HCT116 (cell line): Measurements from ENCODE around the gene MAML1. TPM values are rescaled to one million over a fixed set of nuclear protein-coding genes. Genes with fewer than 3 reads are reported as not detected.

Experiments used
- ATAC-seq: fragments of 200-7000 bp; cut with Tn5 transposase; 2 replicates; pipeline ENCODE4 v1.9.1; 2020; ENCODE audit warnings: mild to moderate bottlenecking, moderate library complexity
- BruUV-seq: library from RNA; stranded (reverse); fragments of 400-500 nt; replicated peaks from 2 replicates; lab custom pipeline; 2021; lab: Mats Ljungman, UMichigan
- CTCF ChIA-PET: fragments of 300-600 bp; sonication (Branson Sonifier 250); formaldehyde crosslinking; loops from one replicate; lab custom pipeline; 2021; ENCODE audit warnings: antibody characterized with exemption; lab: Charles Lee
- POLR2A ChIA-PET: fragments of 300-600, 350-600 bp; sonication (Branson Sonifier 250); formaldehyde crosslinking; loops from one replicate; lab custom pipeline; 2021; ENCODE audit warnings: antibody characterized with exemption; lab: Charles Lee
- RAD21 ChIA-PET, 2 experiments: fragments of 300-600 bp; sonication (Branson Sonifier 250); formaldehyde crosslinking; loops; one replicate each; lab custom pipeline; 2023; ENCODE audit warnings: low total read pairs in 2 of 2; ENCODE audit not compliant: uncharacterized antibody in 2 of 2, unreplicated experiment in 2 of 2, low non-redundant PET in 1 of 2; lab: Charles Lee
- DNase-seq: peaks from one replicate; pipeline ENCODE4 v3.0.0-alpha.2; 2010; ENCODE audit warnings: low read depth, low spot score
- H2AFZ ChIP-seq: fragments of 200-600 bp; shearing (Covaris generic), sonication (generic); 2 replicates; pipeline ENCODE4 v1.6.1; 2017; ENCODE audit warnings: low read depth, mixed run types, mixed read lengths, antibody characterized with exemption, low read length; ENCODE audit not compliant: poor library complexity, severe bottlenecking
- H3K27ac ChIP-seq: 2 replicates; pipeline ENCODE4 v1.5.1; 2012; ENCODE audit warnings: low read depth, low read length
- H3K27me3 ChIP-seq: fragments of 200-600 bp; sonication (generic); 2 replicates; pipeline ENCODE4 v1.6.1; 2016; ENCODE audit warnings: mixed run types, low read length, mixed read lengths; ENCODE audit not compliant: insufficient read depth
- H3K36me3 ChIP-seq, 2 experiments: fragments of 200-500 bp in 1 of 2; fragments of 200-600 bp in 1 of 2; sonication (Bioruptor generic) in 1 of 2; sonication (generic) in 1 of 2; 2 replicates each; pipeline versions ENCODE4 v1.5.1 to v1.6.1; 2014 to 2016; ENCODE audit warnings: low read length in 2 of 2, inconsistent platforms in 1 of 2, mixed read lengths in 1 of 2, mixed run types in 1 of 2; ENCODE audit not compliant: insufficient read depth in 2 of 2, control insufficient read depth in 1 of 2
- H3K4me1 ChIP-seq, 2 experiments: fragments of 200-600 bp in 1 of 2; sonication (generic) in 1 of 2; 2 replicates each; pipeline versions ENCODE4 v1.5.1 to v1.6.1; 2012 to 2017; ENCODE audit warnings: low read length in 2 of 2, inconsistent platforms in 1 of 2, mild to moderate bottlenecking in 1 of 2, mixed read lengths in 1 of 2, mixed run types in 1 of 2, moderate library complexity in 1 of 2; ENCODE audit not compliant: insufficient read depth in 2 of 2, control insufficient read depth in 1 of 2
- H3K4me2 ChIP-seq: fragments of 200-600 bp; sonication (generic); 2 replicates; pipeline ENCODE4 v1.6.1; 2017; ENCODE audit warnings: mixed run types, low read length, mixed read lengths
- H3K4me3 ChIP-seq, 2 experiments: fragments of 200-600 bp in 1 of 2; sonication (generic) in 1 of 2; replicated peaks in 1 of 2; 2 replicates each; pipeline ENCODE4 v1.5.1; 2011 to 2016; ENCODE audit warnings: low read length in 2 of 2, control low read depth in 1 of 2, low read depth in 1 of 2, mild to moderate bottlenecking in 1 of 2, mixed read lengths in 1 of 2, mixed run types in 1 of 2
- H3K79me2 ChIP-seq: fragments of 200-600 bp; sonication (generic); 2 replicates; pipeline ENCODE4 v1.6.1; 2017; ENCODE audit warnings: mild to moderate bottlenecking, mixed run types, low read length, moderate library complexity, mixed read lengths; ENCODE audit not compliant: insufficient read depth
- H3K9ac ChIP-seq: fragments of 200-600 bp; sonication (generic); 2 replicates; pipeline ENCODE4 v1.6.1; 2016; ENCODE audit warnings: low read length, mixed read lengths
- H3K9me2 ChIP-seq: fragments of 200-600 bp; sonication (generic), shearing (Covaris generic); 2 replicates; pipeline ENCODE4 v1.6.1; 2017; ENCODE audit warnings: mixed run types, mild to moderate bottlenecking, moderate library complexity; ENCODE audit not compliant: insufficient read depth
- H3K9me3 ChIP-seq, 2 experiments: fragments of 200-500 bp in 1 of 2; fragments of 200-600 bp in 1 of 2; sonication (Bioruptor generic) in 1 of 2; sonication (generic) in 1 of 2; 2 replicates each; pipeline ENCODE4 v1.6.1; 2014 to 2017; ENCODE audit warnings: low read length in 2 of 2, mixed read lengths in 2 of 2, inconsistent platforms in 1 of 2, low read depth in 1 of 2, mild to moderate bottlenecking in 1 of 2, mixed run types in 1 of 2, moderate library complexity in 1 of 2; ENCODE audit not compliant: control insufficient read depth in 1 of 2, insufficient read depth in 1 of 2
- H4K20me1 ChIP-seq: fragments of 200-600 bp; sonication (generic), shearing (Covaris generic); 2 replicates; pipeline ENCODE4 v1.6.1; 2017; ENCODE audit warnings: mixed run types, mild to moderate bottlenecking, moderate library complexity; ENCODE audit not compliant: insufficient read depth
- ATF3 ChIP-seq: IDR thresholded peaks from 2 replicates; pipeline ENCODE4 v1.6.1; 2012
- CBX3 ChIP-seq: IDR thresholded peaks from 2 replicates; pipeline ENCODE4 v1.6.1; 2012; ENCODE audit warnings: low read depth
- CEBPB ChIP-seq: IDR thresholded peaks from 2 replicates; pipeline ENCODE4 v1.6.1; 2012; ENCODE audit warnings: low read depth
- CTCF ChIP-seq, 3 experiments: fragments of 200-600 bp in 1 of 3; sonication (generic) in 1 of 3; IDR thresholded peaks in 2 of 3; conservative IDR thresholded peaks in 1 of 3; 2 replicates each; pipeline ENCODE4 v1.5.1; 2012 to 2017; ENCODE audit warnings: low read depth in 2 of 3, low read length in 2 of 3, antibody characterized with exemption in 1 of 3, borderline replicate concordance in 1 of 3, control low read depth in 1 of 3, mild to moderate bottlenecking in 1 of 3, mixed read lengths in 1 of 3, mixed run types in 1 of 3, moderate library complexity in 1 of 3; ENCODE audit not compliant: insufficient read depth in 1 of 3
- EGR1 ChIP-seq: IDR thresholded peaks from 2 replicates; pipeline ENCODE4 v1.6.1; 2012; ENCODE audit warnings: low read depth
- EZH2phosphoT487 ChIP-seq: fragments of 200-600 bp; IDR thresholded peaks from 2 replicates; pipeline ENCODE4 v1.6.1; 2018; ENCODE audit warnings: antibody characterized with exemption, borderline replicate concordance
- FOSL1 ChIP-seq: IDR thresholded peaks from 2 replicates; pipeline ENCODE4 v1.6.1; 2012; ENCODE audit warnings: low read depth
- JUND ChIP-seq: IDR thresholded peaks from 2 replicates; pipeline ENCODE4 v1.6.1; 2012
- RAD21 ChIP-seq: IDR thresholded peaks from 2 replicates; pipeline ENCODE4 v1.6.1; 2012; ENCODE audit warnings: low read depth, mild to moderate bottlenecking
- SRF ChIP-seq: IDR thresholded peaks from 2 replicates; pipeline ENCODE4 v1.6.1; 2012; ENCODE audit warnings: low read depth
- TCF7L2 ChIP-seq: IDR thresholded peaks from 2 replicates; pipeline ENCODE4 v1.7.0; 2011; ENCODE audit warnings: borderline replicate concordance, inconsistent platforms; ENCODE audit not compliant: insufficient read depth, insufficient read length; ENCODE audit errors: extremely low read depth
- ZBTB33 ChIP-seq: IDR thresholded peaks from 2 replicates; pipeline ENCODE4 v1.6.1; 2011; ENCODE audit warnings: mild to moderate bottlenecking, low read length, moderate library complexity; ENCODE audit not compliant: insufficient replicate concordance; ENCODE audit errors: extremely low read depth
- ZFX ChIP-seq: fragments of 450-650 bp; IDR thresholded peaks from 2 replicates; pipeline ENCODE4 v1.6.1; 2017
- ZNF274 ChIP-seq: fragments of 200-500 bp; sonication (Bioruptor generic); IDR thresholded peaks from 2 replicates; pipeline ENCODE4 v1.6.1; 2014; ENCODE audit warnings: mild to moderate bottlenecking, low read depth, low read length, inconsistent platforms
- intact Hi-C: fragments of 100-400 bp; cut with micrococcal nuclease; formaldehyde crosslinking; loops from 2 replicates; pipeline ENCODE4 v1.10.0; 2022
- total RNA-seq: library from RNA; stranded (reverse); gene quantifications from one replicate; pipeline ENCODE4 v1.2.1, GENCODE V29; 2021; ENCODE audit not compliant: unreplicated experiment

Gene MAML1
- total RNA-seq, 1 experiment from 2014 or later = 29.5 TPM

GRCh38 chr5:179806250-179807048 is 73.8 kb downstream of the MAML1 start, which contains the start of gene MGAT4B (continued):
- TF ChIP-seq CTCF (IDR thresholded peaks at IDR 0.05 in 2 of 3, conservative IDR thresholded peaks at IDR 0.05 in 1 of 3; ENCODE audit: borderline replicate concordance in 1 of 3, insufficient read depth in 1 of 3, low read depth in 2 of 3, low read length in 2 of 3) = no peak
- TF ChIP-seq CEBPB = no peak
- peak; percentile 83 for TF ChIP-seq ZFX
- TF ChIP-seq EZH2phosphoT487 = no peak
- TF ChIP-seq CBX3 = no peak

- ChIA-PET RAD21 (no interaction called here), CTCF (no interaction called here), POLR2A (interaction anchor here (1.8 kb wide), 1 partner anchor 8 kb away, joined by 18 read pairs; the partner anchor contains the start of gene SQSTM1)
- BruUV-seq = no TSS peak
- H2AFZ ChIP-seq = no peak overlapping the region
- peaks cover 9% of the 10 kb centered on the region for H3K79me2 ChIP-seq
- no peaks in the 10 kb centered on the region for H3K9me3 ChIP-seq
- H3K9me2 ChIP-seq = no peaks in the 10 kb centered on the region
- H3K4me2 ChIP-seq = no peak overlapping the region
- intact Hi-C loops = no loop called here
- H3K4me1 ChIP-seq = peaks cover 11 to 22% of the 10 kb centered on the region in 2 experiments
- no peak for ATAC-seq
- H4K20me1 ChIP-seq = no peaks in the 10 kb centered on the region
- H3K27me3 ChIP-seq = no peaks in the 10 kb centered on the region
- no peak overlapping the region for H3K4me3 ChIP-seq
- DNase-seq = no peak
- peaks cover 19 to 24% of the 10 kb centered on the region in 2 experiments; a peak in 3 of 4 replicates for H3K36me3 ChIP-seq
- TF ChIP-seq ZNF274 (no peak), TCF7L2 (no peak), CEBPB (no peak), RAD21 (no peak), EGR1 (no peak), ZBTB33 (no peak), CBX3 (no peak), SRF (no peak), JUND (no peak), FOSL1 (no peak), ATF3 (no peak)
- H3K27ac ChIP-seq = no peak overlapping the region
- no peak overlapping the region for H3K9ac ChIP-seq
Observed at GRCh38 chr5:179812135-179812825, 79.7 kb downstream of the MAML1 start.
